ENCODE measurements around the gene PTPRM. TPM values are rescaled to one million over a fixed set of nuclear protein-coding genes. Genes with fewer than 3 reads are reported as not detected.

PTPRM gene
- polyA plus RNA-seq, 1 donor from 2014 or later, result 126 TPM

GRCh38 chr18:8399138-8399537 lies 832.0 kb downstream of the PTPRM start:
- Histone ChIP-seq H3K9me3 (ENCODE audit: low read length) (no peaks in the 10 kb centered on the region), H3K27me3 (ENCODE audit: insufficient read depth, low read depth, low read length) (no peaks in the 10 kb centered on the region), H3K36me3 (ENCODE audit: insufficient read depth, low read length) (no peaks in the 10 kb centered on the region), H3K79me2 (replicated peaks; ENCODE audit: insufficient read depth, low read length) (no peaks in the 10 kb centered on the region), H3K4me3 (ENCODE audit: low read length) (no peak overlapping the region), H3K4me2 (ENCODE audit: low read length) (no peak overlapping the region), H3F3A (ENCODE audit: insufficient read depth, low read length, poor library complexity, severe bottlenecking) (no peaks in the 10 kb centered on the region), H4K20me1 (ENCODE audit: insufficient read depth) (no peaks in the 10 kb centered on the region), H2AFZ (ENCODE audit: low read depth, low read length) (no peak overlapping the region), H3K9ac (ENCODE audit: low read length) (no peak overlapping the region), H3K27ac (ENCODE audit: low read length) (no peak overlapping the region), H3K9me2 (ENCODE audit: insufficient read depth, low read length) (no peaks in the 10 kb centered on the region)
- TF ChIP-seq EZH2 (IDR thresholded peaks at IDR 0.05; ENCODE audit: borderline replicate concordance, insufficient read depth, low read length, poor library complexity, severe bottlenecking) (no peak), RAD21 (conservative IDR thresholded peaks at IDR 0.05) (no peak), REST (IDR thresholded peaks at IDR 0.05; ENCODE audit: borderline replicate concordance) (no peak), MXI1 (conservative IDR thresholded peaks at IDR 0.05; ENCODE audit: poor library complexity, severe bottlenecking) (no peak), EP300 (conservative IDR thresholded peaks at IDR 0.05; ENCODE audit: poor library complexity, severe bottlenecking) (no peak), SMC3 (conservative IDR thresholded peaks at IDR 0.05; ENCODE audit: poor library complexity) (no peak), TAF1 (IDR thresholded peaks at IDR 0.05; ENCODE audit: low read depth) (no peak), CTCF (IDR thresholded peaks at IDR 0.05; ENCODE audit: poor library complexity, severe bottlenecking) (no peak), POLR2AphosphoS5 (IDR thresholded peaks at IDR 0.05) (no peak)

- H3K27me3 ChIP-seq (ENCODE audit: insufficient read depth, low read depth, low read length), result no peaks in the 10 kb centered on the region
- H3K4me3 ChIP-seq (ENCODE audit: low read length), result no peak overlapping the region
- no peaks in the 10 kb centered on the region for H3K9me2 ChIP-seq (ENCODE audit: insufficient read depth, low read length)
- H3K9ac ChIP-seq (ENCODE audit: low read length), result no peak overlapping the region
- H4K20me1 ChIP-seq (ENCODE audit: insufficient read depth), result no peaks in the 10 kb centered on the region
- no peaks in the 10 kb centered on the region for H3F3A ChIP-seq (ENCODE audit: insufficient read depth, low read length, poor library complexity, severe bottlenecking)
- no peaks in the 10 kb centered on the region for H3K79me2 ChIP-seq (replicated peaks; ENCODE audit: insufficient read depth, low read length)
- no peaks in the 10 kb centered on the region for H3K9me3 ChIP-seq (ENCODE audit: low read length)
- H3K4me2 ChIP-seq (ENCODE audit: low read length), result no peak overlapping the region
- H3K36me3 ChIP-seq (ENCODE audit: insufficient read depth, low read length), result no peaks in the 10 kb centered on the region
- H2AFZ ChIP-seq (ENCODE audit: low read depth, low read length), result no peak overlapping the region
- TF ChIP-seq REST (IDR thresholded peaks at IDR 0.05; ENCODE audit: borderline replicate concordance) (no peak), EP300 (conservative IDR thresholded peaks at IDR 0.05; ENCODE audit: poor library complexity, severe bottlenecking) (no peak), RAD21 (conservative IDR thresholded peaks at IDR 0.05) (no peak), POLR2AphosphoS5 (IDR thresholded peaks at IDR 0.05) (no peak), CTCF (IDR thresholded peaks at IDR 0.05; ENCODE audit: poor library complexity, severe bottlenecking) (no peak), SMC3 (conservative IDR thresholded peaks at IDR 0.05; ENCODE audit: poor library complexity) (no peak), TAF1 (IDR thresholded peaks at IDR 0.05; ENCODE audit: low read depth) (no peak), EZH2 (IDR thresholded peaks at IDR 0.05; ENCODE audit: borderline replicate concordance, insufficient read depth, low read length, poor library complexity, severe bottlenecking) (no peak), MXI1 (conservative IDR thresholded peaks at IDR 0.05; ENCODE audit: poor library complexity, severe bottlenecking) (no peak)
- H3K27ac ChIP-seq (ENCODE audit: low read length), result no peak overlapping the region
Measured at GRCh38 chr18:8400193-8400752, 833.2 kb downstream of the PTPRM start.
